Measurements from ENCODE around the gene FN3KRP.

DNA sequence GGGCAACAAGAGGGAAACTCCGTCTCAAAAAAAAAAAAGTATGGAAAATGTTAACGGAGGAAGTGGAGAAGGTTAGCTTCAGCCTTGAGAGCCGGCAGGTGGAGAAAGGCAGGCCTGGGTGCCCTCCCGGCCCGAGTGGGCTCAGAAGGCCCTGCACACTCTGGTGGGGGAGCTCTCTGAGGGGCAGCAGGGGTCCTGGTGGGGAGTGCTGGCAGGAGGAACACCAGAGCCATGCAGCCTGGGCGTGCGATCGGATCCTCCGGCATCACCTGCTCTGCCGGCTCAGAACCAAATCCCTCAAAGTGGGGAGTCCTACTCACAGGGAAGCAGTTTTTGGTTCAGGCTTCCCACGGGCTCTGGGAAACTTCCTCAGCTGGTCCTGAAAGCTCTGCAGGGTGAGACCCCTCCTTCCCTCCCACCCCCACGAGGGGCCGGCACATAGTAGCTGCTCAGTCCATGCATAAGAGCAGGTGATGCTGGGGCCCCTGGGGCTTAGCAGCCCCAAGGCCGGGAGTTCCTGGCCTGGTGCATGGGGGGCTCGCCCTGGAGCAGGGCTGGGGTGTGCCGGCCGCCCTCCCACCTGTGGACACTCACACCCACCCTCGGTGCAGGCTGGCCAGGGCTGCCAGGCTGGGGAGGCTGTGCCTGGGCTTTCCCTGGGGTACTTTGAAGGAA, 20.1 kb downstream of the FN3KRP start:
- TF ChIP-seq TAF1 (IDR thresholded peaks at IDR 0.05; ENCODE audit: borderline replicate concordance, low read depth, low read length) (no peak), POLR2AphosphoS5 (IDR thresholded peaks at IDR 0.05; ENCODE audit: low read depth, low read length) (no peak)

All from GM12892 (cell line).